GM12801 (cell line): ENCODE data around the gene CENPO.

ENCODE experiments used
- CTCF ChIP-seq: IDR thresholded peaks from one replicate; pipeline ENCODE4 v1.5.1; 2011; ENCODE audit warnings: control low read depth; ENCODE audit not compliant: insufficient read length; ENCODE audit errors: extremely low read depth

The CENPO gene

GRCh38 chr2:24820598-24821432 is 27.6 kb downstream of the CENPO start:
- TF ChIP-seq CTCF = no peak

GRCh38 chr2:24821433-24821891 is 28.2 kb downstream of the CENPO start:
- no peak for TF ChIP-seq CTCF

- no peak for TF ChIP-seq CTCF
Observed at GRCh38 chr2:24822049-24822706, 29.0 kb downstream of the CENPO start.

GRCh38 chr2:24824071-24824588 is 30.9 kb downstream of the CENPO start:
- TF ChIP-seq CTCF = no peak

GRCh38 chr2:24824966-24825882 is 32.0 kb downstream of the CENPO start:
- TF ChIP-seq CTCF = no peak

GRCh38 chr2:24825883-24826772 is 32.9 kb downstream of the CENPO start:
- TF ChIP-seq CTCF = no peak
